Endothelial cell of umbilical vein (primary cell): ENCODE measurements around the gene UVRAG. TPM values are rescaled to one million over a fixed set of nuclear protein-coding genes. Genes with fewer than 3 reads are reported as not detected.

Experiments used
- BruUV-seq: library from RNA; stranded (reverse); fragments of 400-500 nt; replicated peaks from 2 replicates; lab custom pipeline; 2021; lab: Mats Ljungman, UMichigan
- CTCF ChIA-PET: fragments of 300-600, 350-600 bp; sonication (Branson Sonifier 250); formaldehyde crosslinking; loops from one replicate; lab custom pipeline; 2021; ENCODE audit warnings: antibody characterized with exemption, inconsistent platforms; lab: Charles Lee
- POLR2A ChIA-PET: fragments of 300-600, 350-600 bp; sonication (Branson Sonifier 250); formaldehyde crosslinking; loops from one replicate; lab custom pipeline; 2021; ENCODE audit warnings: antibody characterized with exemption, inconsistent platforms; lab: Charles Lee
- DNase-seq: peaks from one replicate; pipeline ENCODE4 v3.0.0-alpha.2; 2011; ENCODE audit warnings: low read depth, low spot score
- FAIRE-seq: peaks from 2 replicates; lab custom pipeline; 2011; peaks lifted over from hg19 to GRCh38; lab: Jason Lieb, UNC
- H2AFZ ChIP-seq: 2 replicates; pipeline ENCODE4 v1.6.0; 2012; ENCODE audit warnings: low read depth, low read length, control low read depth, inconsistent platforms
- H3K27ac ChIP-seq: 2 replicates; pipeline ENCODE4 v1.5.1; 2011; ENCODE audit warnings: low read depth, mild to moderate bottlenecking, control low read depth, low read length, moderate library complexity; ENCODE audit not compliant: insufficient read depth
- H3K27me3 ChIP-seq, 2 experiments: 2 replicates each; pipeline versions ENCODE4 v1.6.0 to v1.6.1; 2011; ENCODE audit warnings: low read length in 2 of 2, mixed read lengths in 1 of 2; ENCODE audit not compliant: control insufficient read depth in 2 of 2, insufficient read depth in 2 of 2
- H3K36me3 ChIP-seq, 2 experiments: 2 replicates in 1 of 2; 3 replicates in 1 of 2; pipeline ENCODE4 v1.5.1; 2011; ENCODE audit warnings: low read length in 2 of 2, mild to moderate bottlenecking in 1 of 2, moderate library complexity in 1 of 2; ENCODE audit not compliant: control insufficient read depth in 2 of 2, insufficient read depth in 2 of 2; ENCODE audit errors: extremely low read depth in 1 of 2
- H3K4me1 ChIP-seq: 3 replicates; pipeline ENCODE4 v1.5.1; 2011; ENCODE audit warnings: mild to moderate bottlenecking, low read length; ENCODE audit not compliant: control insufficient read depth, insufficient read depth; ENCODE audit errors: extremely low read depth
- H3K4me2 ChIP-seq: 2 replicates; pipeline ENCODE4 v1.6.1; 2011; ENCODE audit warnings: low read length, control low read depth, mixed read lengths; ENCODE audit not compliant: insufficient read depth
- H3K4me3 ChIP-seq, 3 experiments: fragments of 200-600 bp in 1 of 3; sonication (generic), shearing (Covaris generic) in 1 of 3; replicated peaks in 1 of 3; 2 replicates each; pipeline ENCODE4 v1.5.1; 2011 to 2016; ENCODE audit warnings: control low read depth in 3 of 3, low read length in 3 of 3, mild to moderate bottlenecking in 2 of 3, inconsistent platforms in 1 of 3, low read depth in 1 of 3, moderate library complexity in 1 of 3; ENCODE audit not compliant: insufficient read depth in 1 of 3
- H3K79me2 ChIP-seq: 2 replicates; pipeline ENCODE4 v1.6.0; 2012; ENCODE audit warnings: low read length, inconsistent platforms; ENCODE audit not compliant: control insufficient read depth, insufficient read depth
- H3K9ac ChIP-seq: replicated peaks from 2 replicates; pipeline ENCODE3; 2011; ENCODE audit warnings: low read length, control low read depth; ENCODE audit not compliant: insufficient read depth; ENCODE audit errors: extremely low read depth
- H3K9me1 ChIP-seq: replicated peaks from 3 replicates; pipeline ENCODE4 v1.6.0; 2011; ENCODE audit warnings: mild to moderate bottlenecking, low read length; ENCODE audit not compliant: control insufficient read depth, insufficient read depth; ENCODE audit errors: extremely low read depth
- H3K9me3 ChIP-seq: replicated peaks from 2 replicates; pipeline ENCODE4 v1.5.1; 2012; ENCODE audit warnings: low read length, inconsistent platforms; ENCODE audit not compliant: control insufficient read depth, insufficient read depth
- H4K20me1 ChIP-seq: replicated peaks from 2 replicates; pipeline ENCODE3; 2011; ENCODE audit warnings: mild to moderate bottlenecking, low read length; ENCODE audit not compliant: control insufficient read depth, insufficient read depth; ENCODE audit errors: extremely low read depth
- EZH2 ChIP-seq: IDR thresholded peaks from 2 replicates; pipeline ENCODE4 v1.6.1; 2012; ENCODE audit warnings: borderline replicate concordance, low read depth, mild to moderate bottlenecking, moderate library complexity, low read length, inconsistent platforms; ENCODE audit not compliant: severe bottlenecking
- FOS ChIP-seq: IDR thresholded peaks from 2 replicates; pipeline ENCODE4 v1.6.1; 2011; ENCODE audit warnings: mild to moderate bottlenecking, low read length, moderate library complexity, borderline replicate concordance; ENCODE audit not compliant: insufficient read depth
- GATA2 ChIP-seq: IDR thresholded peaks from 2 replicates; pipeline ENCODE4 v1.7.0; 2011; ENCODE audit warnings: low read depth, mild to moderate bottlenecking, moderate library complexity, mixed read lengths, low read length; ENCODE audit not compliant: insufficient read length, insufficient read depth
- JUN ChIP-seq: IDR thresholded peaks from 2 replicates; pipeline ENCODE4 v1.6.1; 2011; ENCODE audit warnings: borderline replicate concordance, low read depth; ENCODE audit not compliant: insufficient read length, insufficient read depth
- MYC ChIP-seq: IDR thresholded peaks from one replicate; pipeline ENCODE4 v1.6.1; 2011; ENCODE audit warnings: mild to moderate bottlenecking, low read depth, low read length
- POLR2A ChIP-seq: IDR thresholded peaks from 2 replicates; pipeline ENCODE4 v1.6.1; 2012; ENCODE audit warnings: low read depth, mild to moderate bottlenecking, control low read depth, low read length
- POLR2AphosphoS5 ChIP-seq: IDR thresholded peaks from 2 replicates; pipeline ENCODE4 v1.6.1; 2012; ENCODE audit warnings: low read depth, mild to moderate bottlenecking, control low read depth, low read length, moderate library complexity; ENCODE audit not compliant: insufficient read depth
- dilution Hi-C: fragments of 300-500 bp; cut with MboI; formaldehyde crosslinking; loops from one replicate; pipeline ENCODE4 v1.15.0; 2019; ENCODE audit warnings: low sequenced_read_pairs; ENCODE audit not compliant: extremely low pct_ligation_motif_present
- intact Hi-C: fragments of 100-400 bp; cut with micrococcal nuclease; formaldehyde crosslinking; loops from one replicate; pipeline ENCODE4 v1.10.0; 2022
- polyA plus RNA-seq, 4 experiments: library from polyadenylated mRNA; depleted of rRNA in 3 of 4; stranded (reverse) in 3 of 4; unstranded in 1 of 4; fragments of >200 nt; gene quantifications; 2 replicates each; pipeline versions ENCODE4 v1.2.1 to v1.2.3, GENCODE V29; 2011 to 2012; ENCODE audit warnings: missing spikeins in 1 of 4
- total RNA-seq: library from RNA; stranded (reverse); gene quantifications from 2 replicates; pipeline ENCODE4 v1.2.3, GENCODE V29; 2021
- TF ChIP-seq, protein P1 (sequence below): IDR thresholded peaks from 2 replicates; pipeline ENCODE4 v1.6.1; 2011; ENCODE audit not compliant: insufficient read depth, insufficient read length
- TF ChIP-seq, protein P2 (sequence below), 2 donors: IDR thresholded peaks; 1 replicate in 1 of 2; 2 replicates in 1 of 2; pipeline ENCODE4 v1.5.1; 2011; ENCODE audit warnings: low read length in 2 of 2, mild to moderate bottlenecking in 2 of 2, moderate library complexity in 2 of 2, control low read depth in 1 of 2, inconsistent platforms in 1 of 2, low read depth in 1 of 2; ENCODE audit not compliant: insufficient read depth in 1 of 2; ENCODE audit errors: extremely low read depth in 1 of 2

UVRAG gene
- total and polyA plus RNA-seq, 2 donors (not counting 3 experiments of a cell fraction or from before 2014, with no cell fraction given) = 21.2 to 65.6 TPM

DNA sequence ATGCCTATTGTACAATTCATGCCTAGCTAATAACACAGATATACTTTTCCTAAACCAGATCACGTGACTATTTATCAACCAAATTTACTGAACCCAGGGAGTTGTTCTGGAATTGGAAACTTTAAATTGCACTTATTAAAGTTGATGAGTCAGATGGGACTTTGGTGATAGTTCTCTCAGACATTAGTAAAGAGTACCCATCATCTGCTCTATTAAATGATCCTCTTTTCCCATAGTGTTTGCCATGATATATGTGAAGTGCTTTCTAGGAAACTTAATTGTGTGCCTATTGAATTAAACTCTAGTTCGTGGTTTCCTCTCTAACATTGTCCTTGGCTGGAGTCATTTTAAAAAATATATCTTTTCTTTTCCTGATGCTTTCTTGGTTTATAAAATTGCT, 99.0 kb downstream of the UVRAG start:
- no peak overlapping the region for H3K4me2 ChIP-seq
- H3K4me3 ChIP-seq = no peak overlapping the region
- intact Hi-C loops (no loop called here), dilution Hi-C loops (no loop called here)
- no peaks in the 10 kb centered on the region for H3K27me3 ChIP-seq
- no TSS peak for BruUV-seq
- CTCF ChIA-PET = interaction anchor here (1.2 kb wide), 1 partner anchor 238 kb away, joined by 3 read pairs; no protein-coding TSS in a partner anchor
- no peak overlapping the region for H3K9ac ChIP-seq
- DNase-seq (no peak), FAIRE-seq (no peak)
- POLR2A ChIA-PET = no interaction called here
- H4K20me1 ChIP-seq = peaks cover 12% of the 10 kb centered on the region
- no peak overlapping the region for H3K27ac ChIP-seq
- no peaks in the 10 kb centered on the region for H3K4me1 ChIP-seq
- H2AFZ ChIP-seq = no peak overlapping the region
- H3K9me1 ChIP-seq = no peaks in the 10 kb centered on the region
- H3K9me3 ChIP-seq = no peaks in the 10 kb centered on the region
- TF ChIP-seq, protein P1, sequence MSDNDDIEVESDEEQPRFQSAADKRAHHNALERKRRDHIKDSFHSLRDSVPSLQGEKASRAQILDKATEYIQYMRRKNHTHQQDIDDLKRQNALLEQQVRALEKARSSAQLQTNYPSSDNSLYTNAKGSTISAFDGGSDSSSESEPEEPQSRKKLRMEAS = no peak
- TF ChIP-seq EZH2 (no peak), JUN (no peak), GATA2 (no peak), POLR2A (no peak), MYC (no peak), POLR2AphosphoS5 (no peak), FOS (no peak)
- TF ChIP-seq, protein P2, sequence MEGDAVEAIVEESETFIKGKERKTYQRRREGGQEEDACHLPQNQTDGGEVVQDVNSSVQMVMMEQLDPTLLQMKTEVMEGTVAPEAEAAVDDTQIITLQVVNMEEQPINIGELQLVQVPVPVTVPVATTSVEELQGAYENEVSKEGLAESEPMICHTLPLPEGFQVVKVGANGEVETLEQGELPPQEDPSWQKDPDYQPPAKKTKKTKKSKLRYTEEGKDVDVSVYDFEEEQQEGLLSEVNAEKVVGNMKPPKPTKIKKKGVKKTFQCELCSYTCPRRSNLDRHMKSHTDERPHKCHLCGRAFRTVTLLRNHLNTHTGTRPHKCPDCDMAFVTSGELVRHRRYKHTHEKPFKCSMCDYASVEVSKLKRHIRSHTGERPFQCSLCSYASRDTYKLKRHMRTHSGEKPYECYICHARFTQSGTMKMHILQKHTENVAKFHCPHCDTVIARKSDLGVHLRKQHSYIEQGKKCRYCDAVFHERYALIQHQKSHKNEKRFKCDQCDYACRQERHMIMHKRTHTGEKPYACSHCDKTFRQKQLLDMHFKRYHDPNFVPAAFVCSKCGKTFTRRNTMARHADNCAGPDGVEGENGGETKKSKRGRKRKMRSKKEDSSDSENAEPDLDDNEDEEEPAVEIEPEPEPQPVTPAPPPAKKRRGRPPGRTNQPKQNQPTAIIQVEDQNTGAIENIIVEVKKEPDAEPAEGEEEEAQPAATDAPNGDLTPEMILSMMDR (IDR thresholded peaks at IDR 0.05; ENCODE audit: extremely low read depth in 1 of 2, insufficient read depth in 1 of 2, low read depth in 1 of 2, low read length in 2 of 2) = no peak
- peaks cover 45% of the 10 kb centered on the region for H3K79me2 ChIP-seq
- H3K36me3 ChIP-seq = peaks cover 2 to 11% of the 10 kb centered on the region in 2 experiments
